ENCODE results near the gene OR52E1.
"Not testable (repeated sequence)": the region's sequence is repeated elsewhere in the genome, so short reads cannot be mapped to it uniquely, and the experiment has no call there.

OR52E1 gene

GRCh38 chr11:5069272-5069671, at the start of gene OR52E1:
Gene OR52E1 (plus strand): TSS chr11:5069572.
- no peak for DNase-seq

GRCh38 chr11:5021996-5022395, 47.4 kb upstream of the OR52E1 start:
- DNase-seq: no peak

DNA sequence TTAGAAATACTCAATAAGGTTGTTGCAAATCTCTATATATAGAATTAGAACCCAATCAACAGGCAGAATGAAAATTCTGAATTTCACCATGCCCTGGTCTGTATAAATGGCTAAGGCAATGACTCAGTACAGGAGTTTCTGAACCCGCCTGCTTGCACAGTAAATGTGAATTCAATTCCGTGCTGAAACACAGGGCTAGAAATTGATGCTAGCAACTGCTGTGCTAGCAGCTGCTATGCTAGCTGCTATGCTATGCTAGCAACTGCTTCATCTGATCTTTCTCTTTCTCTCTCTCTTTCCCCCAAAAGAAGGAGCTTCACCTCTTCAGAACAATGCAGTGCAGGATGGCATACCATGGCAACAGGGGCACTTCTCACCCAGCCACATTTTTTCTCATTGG, 32.7 kb upstream of the OR52E1 start:
- peak in 1 of 2 experiments; percentile 47 for DNase-seq

GRCh38 chr11:5037926-5038325, 31.4 kb upstream of the OR52E1 start:
- DNase-seq: no peak

DNA sequence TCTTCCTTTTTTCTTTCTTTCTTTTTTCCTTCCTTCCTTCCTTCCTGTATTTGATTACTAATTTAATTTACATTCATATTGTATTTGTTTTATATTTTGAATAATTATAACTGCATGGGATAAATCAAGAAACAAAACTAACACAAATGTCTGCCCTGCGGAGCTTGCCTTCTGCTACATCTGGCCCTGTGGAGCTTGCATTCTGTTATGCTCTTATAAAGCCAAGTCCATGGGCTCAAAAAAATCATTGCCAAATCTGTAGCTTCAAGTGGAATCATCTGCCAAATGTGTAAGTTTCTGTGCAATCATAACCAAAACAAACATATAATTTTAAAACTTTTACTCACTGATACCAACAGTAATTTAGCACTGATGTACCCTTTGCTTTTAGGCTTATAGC, 31.0 kb upstream of the OR52E1 start:
- DNase-seq: peak; percentile 48 to 61

DNA sequence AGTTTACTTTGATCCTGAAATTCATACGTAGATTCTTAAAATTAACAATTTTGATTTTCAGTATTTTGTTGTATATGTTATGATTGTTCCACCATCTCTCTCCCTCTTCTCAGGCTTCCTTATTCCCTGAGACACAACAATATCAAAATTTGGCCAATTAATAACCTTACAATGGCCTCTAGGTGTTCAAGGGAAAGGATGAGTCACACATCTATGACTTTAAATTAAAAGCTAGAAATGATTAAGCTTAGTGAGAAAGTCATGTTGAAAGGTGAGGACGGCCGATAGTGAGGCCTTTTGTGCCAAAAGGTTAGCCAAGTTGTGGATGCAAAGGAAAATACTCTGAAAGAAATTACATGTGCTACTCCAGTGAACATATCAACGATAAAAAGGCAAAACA, 28.5 kb upstream of the OR52E1 start:
- DNase-seq: no peak

DNA sequence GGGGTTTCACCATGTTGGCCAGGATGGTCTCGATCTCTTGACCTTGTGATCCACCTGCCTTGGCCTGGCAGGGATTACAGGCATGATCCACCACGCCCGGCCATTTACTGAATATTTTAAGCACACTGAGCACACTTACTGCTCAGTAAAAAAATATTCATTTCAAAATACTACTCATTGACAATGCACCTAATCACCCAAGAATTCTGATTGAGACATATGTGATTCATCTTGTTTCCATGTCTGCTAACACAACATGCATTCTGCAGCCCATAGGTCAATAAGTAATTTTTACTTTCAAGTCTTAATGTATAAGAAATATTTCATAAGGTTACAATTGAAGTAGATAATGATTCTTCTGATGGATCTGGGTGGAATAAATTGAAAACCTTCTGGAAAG, 27.3 kb upstream of the OR52E1 start:
- DNase-seq: no peak

DNA sequence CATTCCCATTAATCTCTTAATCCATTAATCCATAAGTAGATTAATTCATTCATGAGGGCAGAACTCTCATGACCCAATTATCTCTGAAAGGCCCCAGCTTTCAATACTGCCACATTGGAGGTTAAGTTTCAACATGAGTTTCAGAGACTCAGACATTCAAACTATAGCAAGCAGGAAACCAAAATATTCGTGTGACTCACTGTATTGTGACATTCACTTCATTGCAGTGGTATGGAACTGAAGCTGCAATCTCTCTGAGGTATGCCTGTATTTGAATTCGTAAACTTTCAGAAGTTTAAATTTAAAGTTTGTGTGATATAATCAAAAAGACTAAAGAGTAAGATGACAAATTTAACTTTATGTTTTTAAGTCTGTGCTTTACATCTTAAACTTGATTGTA, 26.0 kb upstream of the OR52E1 start:
- DNase-seq: no peak

DNA sequence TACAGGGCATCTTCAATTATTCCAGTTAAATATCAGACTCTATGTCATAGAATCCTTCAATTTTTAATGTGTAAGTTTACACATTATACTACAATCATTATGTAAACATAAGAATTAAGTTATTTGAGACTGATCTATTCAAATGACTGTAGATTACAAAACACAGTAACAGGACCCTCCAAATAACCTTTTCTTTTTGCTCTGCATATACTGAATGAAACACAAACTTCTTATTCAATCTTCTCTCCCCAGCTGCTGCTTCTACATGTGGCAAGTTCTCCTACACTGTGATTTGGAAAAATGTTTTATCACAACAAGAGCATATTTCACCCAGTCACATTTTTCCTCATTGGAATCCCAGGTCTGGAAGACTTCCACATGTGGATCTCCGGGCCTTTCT, 23.1 kb upstream of the OR52E1 start, which contains the start of gene OR52J3:
Gene OR52J3, plus strand, starts transcription at position 301 of the 400 bp plus-strand sequence. Its CDS starts 0 bp downstream, at position 301.
- no peak for DNase-seq

DNA sequence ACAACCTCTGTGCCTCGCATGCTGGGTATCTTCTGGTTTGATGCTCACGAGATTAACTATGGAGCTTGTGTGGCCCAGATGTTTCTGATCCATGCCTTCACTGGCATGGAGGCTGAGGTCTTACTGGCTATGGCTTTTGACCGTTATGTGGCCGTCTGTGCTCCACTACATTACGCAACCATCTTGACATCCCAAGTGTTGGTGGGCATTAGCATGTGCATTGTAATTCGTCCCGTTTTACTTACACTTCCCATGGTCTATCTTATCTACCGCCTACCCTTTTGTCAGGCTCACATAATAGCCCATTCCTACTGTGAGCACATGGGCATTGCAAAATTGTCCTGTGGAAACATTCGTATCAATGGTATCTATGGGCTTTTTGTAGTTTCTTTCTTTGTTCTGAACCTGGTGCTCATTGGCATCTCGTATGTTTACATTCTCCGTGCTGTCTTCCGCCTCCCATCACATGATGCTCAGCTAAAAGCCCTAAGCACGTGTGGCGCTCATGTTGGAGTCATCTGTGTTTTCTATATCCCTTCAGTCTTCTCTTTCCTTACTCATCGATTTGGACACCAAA, 22.5 kb upstream of the OR52E1 start:
- DNase-seq: no peak

- DNase-seq: not testable (repeated sequence)
Measured at GRCh38 chr11:5058679-5059078, 10.7 kb upstream of the OR52E1 start.

GRCh38 chr11:5059391-5059790, 10.0 kb upstream of the OR52E1 start, which contains the start of gene OR52E2:
Gene OR52E2 (minus strand): TSS chr11:5059627. CDS start chr11:5059627, 0 bp downstream.
- DNase-seq: no peak

DNA sequence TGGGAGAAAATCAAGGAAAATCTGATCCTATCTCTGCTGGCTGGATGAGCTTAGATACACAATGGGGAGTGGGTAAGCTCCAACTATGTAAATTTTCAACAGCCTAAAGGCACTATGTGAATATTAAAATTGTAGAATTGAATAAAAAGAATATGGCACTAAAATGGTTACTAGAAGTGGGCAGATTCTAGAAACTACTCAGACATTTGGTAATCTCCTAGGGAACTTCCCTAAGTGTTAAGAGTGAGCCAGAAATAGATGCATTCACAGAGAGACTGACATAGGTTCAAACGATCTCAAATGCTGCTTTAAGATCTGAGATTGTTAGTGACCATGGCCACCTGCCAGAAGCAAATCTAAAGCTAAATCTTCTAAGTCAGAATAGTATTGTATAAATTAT, 4.3 kb upstream of the OR52E1 start:
- DNase-seq: no peak

DNA sequence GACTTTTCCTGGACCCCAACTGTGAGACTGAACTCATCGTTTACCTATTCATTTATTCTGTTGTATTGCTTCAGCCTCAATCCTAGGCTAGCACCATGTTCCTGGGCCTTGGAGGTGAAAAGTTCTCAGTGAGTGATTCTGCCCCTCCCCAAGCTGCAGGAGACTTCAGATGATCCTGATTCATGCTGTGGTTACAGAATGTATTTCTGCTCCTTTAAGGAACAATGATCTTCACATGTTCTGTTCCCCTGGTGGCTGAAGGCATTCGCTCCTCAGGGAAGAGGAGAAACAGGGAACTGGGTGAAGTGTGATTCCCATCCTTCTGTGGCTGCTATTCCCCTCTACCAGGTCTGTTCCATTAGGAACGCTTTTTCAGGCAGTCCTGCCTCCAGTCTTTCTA, 2.4 kb downstream of the OR52E1 start:
- no peak for DNase-seq

GRCh38 chr11:5081405-5081804, 12.0 kb downstream of the OR52E1 start:
- no peak for DNase-seq

DNA sequence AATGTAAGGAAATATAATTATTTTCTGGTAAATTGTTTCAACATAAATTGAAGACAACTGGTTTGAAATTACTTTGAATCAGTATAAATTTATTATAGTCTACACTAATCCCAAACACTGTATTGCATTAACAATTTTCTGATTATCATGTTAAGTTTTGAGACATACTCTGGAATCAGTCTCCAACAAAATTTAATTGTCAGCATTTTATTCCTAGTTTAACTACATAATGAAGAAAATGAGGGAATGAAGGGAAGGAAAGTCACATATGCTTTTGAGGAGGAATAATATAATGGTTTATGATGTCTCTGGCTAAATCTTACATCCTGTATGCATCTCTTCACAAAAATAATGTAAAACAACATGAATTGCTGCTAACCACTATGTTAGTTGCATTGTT, 14.2 kb downstream of the OR52E1 start:
- no peak for DNase-seq

GRCh38 chr11:5088556-5088955, 19.2 kb downstream of the OR52E1 start:
- no peak for DNase-seq

DNA sequence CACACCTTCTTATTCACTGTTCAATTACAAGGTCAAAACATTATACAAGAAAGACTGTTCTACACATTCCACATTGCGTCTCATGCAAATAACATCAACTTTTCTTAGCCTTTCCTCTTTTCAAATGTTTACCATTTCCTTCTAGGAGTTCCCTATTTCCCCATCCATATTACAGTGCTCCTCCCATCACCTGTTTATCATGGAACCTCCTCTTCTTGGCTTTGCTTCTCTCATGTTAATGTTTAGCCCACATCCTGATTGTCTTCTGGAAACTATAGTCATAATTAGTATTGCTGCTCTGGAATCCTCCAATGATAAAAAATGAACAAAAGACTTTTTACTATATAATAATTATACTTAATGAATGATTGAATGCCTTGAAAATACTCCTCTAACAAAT, 21.3 kb downstream of the OR52E1 start:
- no peak for DNase-seq

DNA sequence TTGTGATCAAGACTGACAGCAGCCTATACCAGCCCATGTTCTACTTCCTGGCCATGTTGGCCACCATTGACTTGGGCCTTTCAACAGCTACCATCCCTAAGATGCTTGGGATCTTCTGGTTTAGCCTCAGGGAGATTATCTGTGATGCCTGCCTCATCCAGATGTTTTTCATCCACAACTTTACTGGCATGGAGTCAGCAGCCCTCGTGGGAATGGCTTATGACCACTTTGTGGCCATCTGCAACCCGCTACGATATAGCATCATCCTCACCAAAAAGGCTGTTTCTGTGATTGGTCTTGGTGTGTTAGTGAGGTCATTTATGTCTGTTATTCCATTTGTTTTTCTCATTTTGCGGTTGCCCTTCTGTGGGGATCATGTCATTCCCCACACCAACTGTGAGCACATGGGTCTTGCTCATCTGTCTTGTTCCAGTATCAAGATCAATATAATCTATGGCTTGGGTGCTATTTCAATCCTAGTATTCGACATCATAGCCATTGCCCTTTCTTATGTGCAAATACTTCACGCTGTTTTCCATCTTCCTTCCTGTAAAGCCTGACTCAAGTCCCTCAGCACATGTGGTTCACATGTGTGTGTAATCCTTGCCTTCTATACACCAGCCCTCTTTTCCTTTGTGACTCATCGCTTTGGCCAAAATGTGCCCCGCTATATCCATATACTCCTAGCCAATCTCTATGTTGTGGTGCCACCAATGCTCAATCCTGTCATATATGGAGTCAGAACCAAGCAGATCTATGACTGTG, 23.6 kb downstream of the OR52E1 start:
- no peak for DNase-seq

- no peak for DNase-seq
Measured at GRCh38 chr11:5096011-5096410, 26.6 kb downstream of the OR52E1 start.

DNA sequence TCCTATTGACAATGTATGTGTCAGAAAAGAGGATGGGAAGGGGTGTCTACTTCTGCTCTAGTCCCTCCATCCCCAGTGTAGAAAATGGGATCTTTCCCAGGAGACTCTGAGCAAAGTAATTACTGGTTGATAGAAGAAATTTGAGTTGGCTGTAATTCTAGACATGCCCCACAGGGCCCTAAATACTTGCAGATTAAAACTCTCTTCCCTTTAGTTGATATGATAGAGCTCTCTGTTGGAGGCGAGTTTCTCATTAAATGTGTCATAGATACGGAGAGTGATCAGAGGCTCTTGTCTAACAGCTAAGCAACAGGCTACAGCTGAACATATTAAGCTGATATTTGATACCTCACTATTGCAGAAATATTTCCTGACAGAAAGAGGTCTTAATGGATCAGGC, 32.9 kb downstream of the OR52E1 start:
- DNase-seq: no peak

- no peak for DNase-seq
Measured at GRCh38 chr11:5103066-5103465, 33.7 kb downstream of the OR52E1 start.

- no peak for DNase-seq
Measured at GRCh38 chr11:5107285-5107684, 37.9 kb downstream of the OR52E1 start.

- no peak for DNase-seq
Measured at GRCh38 chr11:5115339-5115738, 46.0 kb downstream of the OR52E1 start.

GRCh38 chr11:5117588-5117987, 48.2 kb downstream of the OR52E1 start:
- no peak for DNase-seq

Data from cerebellar nuclear complex (tissue), 1 donor.